GM10847 (cell line): ENCODE data around the gene CCDC185.

ENCODE experiments used
- POLR2A ChIP-seq: IDR thresholded peaks from 2 replicates; pipeline ENCODE4 v1.6.1; 2011; ENCODE audit not compliant: insufficient read length; ENCODE audit errors: extremely low read depth

The CCDC185 gene

GRCh38 chr1:223364685-223365382 lies 28.4 kb upstream of the CCDC185 start:
- TF ChIP-seq POLR2A = no peak

GRCh38 chr1:223374064-223374610 lies 19.1 kb upstream of the CCDC185 start:
- TF ChIP-seq POLR2A = no peak

- no peak for TF ChIP-seq POLR2A
These were observed 14.5 kb upstream of the CCDC185 start for GRCh38 chr1:223378754-223379153.

GRCh38 chr1:223386013-223386412 lies 7.2 kb upstream of the CCDC185 start:
- no peak for TF ChIP-seq POLR2A

- no peak for TF ChIP-seq POLR2A
These were observed 2.6 kb upstream of the CCDC185 start for GRCh38 chr1:223390618-223391017.

- no peak for TF ChIP-seq POLR2A
These were observed 1.0 kb downstream of the CCDC185 start for GRCh38 chr1:223394242-223394641.

GRCh38 chr1:223394706-223395105 lies 1.5 kb downstream of the CCDC185 start:
- TF ChIP-seq POLR2A = no peak

- TF ChIP-seq POLR2A = no peak
These were observed 8.9 kb downstream of the CCDC185 start for GRCh38 chr1:223401873-223402789.

- TF ChIP-seq POLR2A = no peak
These were observed 9.6 kb downstream of the CCDC185 start for GRCh38 chr1:223402790-223403142.

- no peak for TF ChIP-seq POLR2A
These were observed 10.1 kb downstream of the CCDC185 start for GRCh38 chr1:223403184-223403815.

GRCh38 chr1:223405507-223405906 lies 12.3 kb downstream of the CCDC185 start:
- TF ChIP-seq POLR2A = no peak

- no peak for TF ChIP-seq POLR2A
These were observed 16.8 kb downstream of the CCDC185 start for GRCh38 chr1:223410036-223410435.

GRCh38 chr1:223411309-223411708 lies 18.1 kb downstream of the CCDC185 start:
- TF ChIP-seq POLR2A = no peak

- no peak for TF ChIP-seq POLR2A
These were observed 18.5 kb downstream of the CCDC185 start for GRCh38 chr1:223411710-223412109.

GRCh38 chr1:223413216-223413615 lies 20.0 kb downstream of the CCDC185 start:
- TF ChIP-seq POLR2A = no peak

GRCh38 chr1:223417444-223417843 lies 24.2 kb downstream of the CCDC185 start:
- no peak for TF ChIP-seq POLR2A
